Measurements from ENCODE around the gene LRGUK. TPM values are rescaled to one million over a fixed set of nuclear protein-coding genes. Genes with fewer than 3 reads are reported as not detected.

LRGUK gene
- total and polyA plus RNA-seq, 2 of the 4 experiments (the other 2 are of a cell fraction) = 0.07 TPM; not detected in 1

DNA sequence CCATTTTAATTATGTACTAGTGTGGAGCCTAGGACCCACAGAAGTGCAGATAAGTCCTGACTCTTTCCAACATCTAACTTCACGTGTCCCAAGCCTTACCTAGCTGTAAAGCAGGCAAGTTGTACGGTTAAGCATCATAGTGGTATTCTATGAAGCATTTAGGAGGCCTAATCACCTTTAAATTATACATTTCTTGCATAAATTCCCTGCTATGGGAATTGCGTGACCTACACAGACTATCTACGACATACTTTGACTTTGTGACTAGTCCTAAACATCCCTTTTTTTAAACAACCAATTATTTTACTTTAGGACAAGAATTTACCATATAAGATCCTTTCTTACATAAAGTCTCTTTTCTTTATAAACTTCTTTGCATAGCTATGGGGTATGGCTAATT lies 37.7 kb upstream of the LRGUK start:
- H3K4me1 ChIP-seq (ENCODE audit: control insufficient read depth, insufficient read depth, low read length) = no peaks in the 10 kb centered on the region
- dilution Hi-C loops (cut with HindIII; ENCODE audit: low sequenced_read_pairs, unreplicated experiment) (no loop called here), intact Hi-C loops (cut with micrococcal nuclease) (no loop called here), in situ Hi-C loops (cut with MboI; ENCODE audit: low sequenced_read_pairs) (no loop called here)
- DNase-seq = no peak
- WGBS, 2 experiments (ENCODE audit: extremely low coverage in 2 of 2, insufficient read length in 1 of 2) = no CpG with 5 or more reads among the region's 4 CpGs
- no peak overlapping the region for H4K8ac ChIP-seq (ENCODE audit: low read depth in 2 of 2, low read length in 2 of 2)
- peaks cover 7% of the 10 kb centered on the region for H3K9me3 ChIP-seq (ENCODE audit: control insufficient read depth, insufficient read depth, low read length)
- H2AFZ ChIP-seq (replicated peaks; ENCODE audit: low read length, poor library complexity) = no peak overlapping the region
- H2BK120ac ChIP-seq (ENCODE audit: low read depth, low read length) = no peak overlapping the region
- no peaks in the 10 kb centered on the region for H3K36me3 ChIP-seq (ENCODE audit: control insufficient read depth, insufficient read depth, low read length)
- H2BK20ac ChIP-seq (ENCODE audit: low read depth, low read length) = no peak overlapping the region
- H3K14ac ChIP-seq (replicated peaks; ENCODE audit: low read depth, low read length) = no peak overlapping the region
- H3K79me1 ChIP-seq (ENCODE audit: low read depth in 1 of 2, low read length in 2 of 2) = no peaks in the 10 kb centered on the region
- BruUV-seq (replicated peaks) = no TSS peak
- no peak for ATAC-seq (ENCODE audit: low read depth)
- CTCF ChIA-PET = no interaction called here
- no peak overlapping the region for H2AK9ac ChIP-seq (replicated peaks; ENCODE audit: low read depth, low read length, poor library complexity)
- H4K91ac ChIP-seq (ENCODE audit: insufficient read depth, low read depth, low read length) = no peak overlapping the region
- no peak overlapping the region for H2AK5ac ChIP-seq (ENCODE audit: low read depth, low read length)
- POLR2A ChIA-PET (ENCODE audit: unreplicated experiment) = no interaction called here
- no peak overlapping the region for H3K9ac ChIP-seq (ENCODE audit: low read depth, low read length)
- no peak overlapping the region for H4K5ac ChIP-seq (ENCODE audit: low read depth, low read length)
- no peak overlapping the region for H2BK5ac ChIP-seq (ENCODE audit: low read depth, low read length, poor library complexity, severe bottlenecking)
- no peak overlapping the region for H3K56ac ChIP-seq (ENCODE audit: extremely low read depth, insufficient read depth, low read length)
- H3K27ac ChIP-seq (ENCODE audit: insufficient read depth, low read length) = no peak overlapping the region
- no peak overlapping the region for H3K4ac ChIP-seq (ENCODE audit: low read depth, low read length)
- H3K18ac ChIP-seq (ENCODE audit: low read depth, low read length) = no peak overlapping the region
- H2BK15ac ChIP-seq (ENCODE audit: low read depth, low read length) = no peak overlapping the region
- H3K4me2 ChIP-seq (ENCODE audit: low read depth, low read length) = no peak overlapping the region
- no peak overlapping the region for H3K23ac ChIP-seq (ENCODE audit: low read depth, low read length)
- TF ChIP-seq NFE2L2 (IDR thresholded peaks at IDR 0.05; ENCODE audit: low read depth, low read length) = no peak
- H3K9me1 ChIP-seq (ENCODE audit: insufficient read depth, low read length) = no peaks in the 10 kb centered on the region
- H4K20me1 ChIP-seq (ENCODE audit: insufficient read depth, low read length) = no peaks in the 10 kb centered on the region
- no peak overlapping the region for H3K4me3 ChIP-seq (ENCODE audit: insufficient read depth, low read depth, low read length)
- H3K27me3 ChIP-seq (ENCODE audit: control insufficient read depth, insufficient read depth, low read length) = no peaks in the 10 kb centered on the region
